Right lobe of liver (tissue), 6 donors: ENCODE results near the gene EFCAB12. TPM values are rescaled to one million over a fixed set of nuclear protein-coding genes. Genes with fewer than 3 reads are reported as not detected.

ENCODE experiments used
- ATAC-seq, 4 donors: fragments of 200-7000 bp; cut with Tn5 transposase; one replicate each; pipeline ENCODE4 v1.9.1; 2020; ENCODE audit warnings: mild to moderate bottlenecking in 4 of 4, moderate library complexity in 4 of 4
- DNase-seq, 3 donors: peaks; one replicate each; pipeline ENCODE4 v3.0.0-alpha.2; 2020
- H3K27ac ChIP-seq, 3 donors: fragments of 200-600 bp; one replicate each; pipeline ENCODE4 v1.8.0; 2022
- H3K27me3 ChIP-seq, 2 donors: fragments of 200-600 bp; one replicate each; pipeline ENCODE4 v1.8.0; 2022
- H3K36me3 ChIP-seq, 4 donors: fragments of 200-600 bp; sonication (generic) in 1 of 4; one replicate each; pipeline versions ENCODE4 v1.5.1 to v1.8.0; 2017 to 2022; ENCODE audit warnings: control low read depth in 1 of 4
- H3K4me1 ChIP-seq, 4 donors: fragments of 200-600 bp; sonication (generic) in 1 of 4; one replicate each; pipeline versions ENCODE4 v1.5.1 to v1.8.0; 2017 to 2022; ENCODE audit warnings: control low read depth in 1 of 4
- H3K4me3 ChIP-seq, 3 donors: fragments of 200-600 bp; one replicate each; pipeline ENCODE4 v1.8.0; 2022
- H3K9me3 ChIP-seq, 4 donors: fragments of 200-600 bp; sonication (generic) in 1 of 4; one replicate each; pipeline versions ENCODE4 v1.5.1 to v1.8.0; 2017 to 2022; ENCODE audit warnings: control low read depth in 1 of 4
- CTCF ChIP-seq, 4 donors: fragments of 200-600 bp in 3 of 4; fragments of 450-650 bp in 1 of 4; IDR thresholded peaks; one replicate each; pipeline versions ENCODE4 v1.5.1 to v1.8.0; 2016 to 2022; ENCODE audit warnings: antibody characterized with exemption in 4 of 4, mild to moderate bottlenecking in 2 of 4
- POLR2A ChIP-seq: fragments of 450-650 bp; IDR thresholded peaks from one replicate; pipeline ENCODE4 v1.6.1; 2017; ENCODE audit warnings: antibody characterized with exemption, mild to moderate bottlenecking
- WGBS: methylation state at CpG from one replicate; pipeline ENCODE4 v1.1.6; 2018; ENCODE audit warnings: low coverage, low lambda C conversion rate; ENCODE audit not compliant: insufficient coverage; ENCODE audit errors: missing lambda C conversion rate; 5-methylcytosine and 5-hydroxymethylcytosine counted together
- intact Hi-C, 2 donors: fragments of 100-400 bp; cut with DNase I; formaldehyde crosslinking; loops; one replicate each; pipeline versions ENCODE4 v1.11.2 to v1.14.1; 2022
- total RNA-seq, 6 experiments: library from RNA; depleted of rRNA in 2 of 6; stranded (reverse); fragments of >200 nt in 2 of 6; fragmentation: NEBNext Ultra II Directional in 3 of 6; extraction: Animal tissue kit (Norgen Biotek cat#: 25700) in 3 of 6; gene quantifications; one replicate each; pipeline versions ENCODE4 v1.1.0 to v1.2.4, GENCODE V29; 2016 to 2023
- donor health status: DM: no; HTN: yes; CAD: no.
- donor health status: DM: no; HTN: no; CAD: no.
- donor health status: DM: no; HTN: no; CAD: no.
- donor health status: DM: no; HTN: yes; CAD: no.
- donor health status: DM: no; HTN: yes; CAD: no.

EFCAB12 gene
- total RNA-seq, 6 experiments from 2014 or later = 0.26 to 4.7 (median 2.0) TPM

- no peaks in the 10 kb centered on the region for H3K27me3 ChIP-seq
- 93% methylated on average over 9 of the region's 13 CpGs for WGBS
- intact Hi-C loops = no loop called here
- TF ChIP-seq POLR2A (no peak), CTCF (IDR thresholded peaks at IDR 0.05) (no peak)
- no peaks in the 10 kb centered on the region for H3K4me1 ChIP-seq
- H3K9me3 ChIP-seq = no peaks in the 10 kb centered on the region
- DNase-seq = no peak
- no peak overlapping the region for H3K4me3 ChIP-seq
- no peak for ATAC-seq
- H3K27ac ChIP-seq = no peak overlapping the region
- no peaks in the 10 kb centered on the region for H3K36me3 ChIP-seq
These were observed 67.6 kb downstream of the EFCAB12 start for GRCh38 chr3:129360705-129361460.

GRCh38 chr3:129360171-129360611 is 68.2 kb downstream of the EFCAB12 start:
- DNase-seq = no peak
- WGBS = no CpG with 5 or more reads among the region's 10 CpGs
- no peaks in the 10 kb centered on the region for H3K9me3 ChIP-seq
- no peaks in the 10 kb centered on the region for H3K4me1 ChIP-seq
- H3K27me3 ChIP-seq = no peaks in the 10 kb centered on the region
- intact Hi-C loops = no loop called here
- H3K27ac ChIP-seq = no peak overlapping the region
- H3K36me3 ChIP-seq = no peaks in the 10 kb centered on the region
- peak in 2 of 4 donors; percentile 12 to 13 for ATAC-seq
- H3K4me3 ChIP-seq = no peak overlapping the region
- TF ChIP-seq POLR2A (no peak), CTCF (IDR thresholded peaks at IDR 0.05) (no peak)

GRCh38 chr3:129358772-129359371 is 69.6 kb downstream of the EFCAB12 start:
- TF ChIP-seq POLR2A (no peak), CTCF (IDR thresholded peaks at IDR 0.05) (no peak)
- 81% methylated on average over 7 of the region's 18 CpGs for WGBS
- no peak overlapping the region for H3K4me3 ChIP-seq
- no peak for DNase-seq
- H3K4me1 ChIP-seq = no peaks in the 10 kb centered on the region
- H3K27me3 ChIP-seq = no peaks in the 10 kb centered on the region
- no peak overlapping the region for H3K27ac ChIP-seq
- intact Hi-C loops = no loop called here
- H3K36me3 ChIP-seq = no peaks in the 10 kb centered on the region
- no peak for ATAC-seq
- no peaks in the 10 kb centered on the region for H3K9me3 ChIP-seq

- peak in 1 of 4 donors; percentile 9 for ATAC-seq
These were observed 70.2 kb downstream of the EFCAB12 start for GRCh38 chr3:129358177-129358771.

More at GRCh38 chr3:129358177-129358771, 70.2 kb downstream of the EFCAB12 start:
- TF ChIP-seq POLR2A = no peak
- no peak for TF ChIP-seq CTCF (IDR thresholded peaks at IDR 0.05)
- H3K36me3 ChIP-seq = no peaks in the 10 kb centered on the region
- WGBS = 50% methylated on average over 1 of the region's 13 CpGs
- H3K27ac ChIP-seq = no peak overlapping the region
- no peak overlapping the region for H3K4me3 ChIP-seq
- no peaks in the 10 kb centered on the region for H3K4me1 ChIP-seq
- H3K27me3 ChIP-seq = no peaks in the 10 kb centered on the region
- intact Hi-C loops = no loop called here
- no peaks in the 10 kb centered on the region for H3K9me3 ChIP-seq
- no peak for DNase-seq
